NOMO-1 treated with dmso at 0.1 percent for 144 hours (cell line): ENCODE data around the gene DENND1A.

Experiments used
- DNase-seq: peaks from one replicate; lab custom pipeline; 2025; ENCODE audit not compliant: unreplicated experiment; lab: John Stamatoyannopoulos, UW

The DENND1A gene

GRCh38 chr9:123776708-123777537 lies 153.0 kb downstream of the DENND1A start:
- DNase-seq, result no peak

GRCh38 chr9:123775289-123776284 lies 154.3 kb downstream of the DENND1A start:
- DNase-seq, result no peak

DNA sequence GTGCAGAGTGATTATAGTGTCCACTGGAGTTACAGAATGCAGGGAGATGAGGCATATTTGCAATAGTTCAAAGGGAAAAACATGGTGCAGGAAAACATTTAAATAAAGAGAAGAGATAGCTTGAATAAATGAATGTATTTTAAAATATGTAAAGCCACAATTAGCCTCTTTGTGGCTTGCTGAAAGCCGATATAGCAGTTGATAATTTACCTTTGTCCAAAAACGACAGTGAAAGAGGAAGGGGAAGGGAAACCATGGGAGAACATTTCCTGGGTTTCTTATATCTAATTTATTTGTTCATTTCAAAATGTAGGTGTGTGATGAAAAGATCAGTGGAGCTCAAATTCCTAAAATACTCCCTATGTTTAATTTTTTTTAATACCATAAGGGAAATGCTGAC lies 156.1 kb downstream of the DENND1A start:
- DNase-seq, result no peak

GRCh38 chr9:123772967-123773366 lies 157.0 kb downstream of the DENND1A start:
- DNase-seq, result no peak

DNA sequence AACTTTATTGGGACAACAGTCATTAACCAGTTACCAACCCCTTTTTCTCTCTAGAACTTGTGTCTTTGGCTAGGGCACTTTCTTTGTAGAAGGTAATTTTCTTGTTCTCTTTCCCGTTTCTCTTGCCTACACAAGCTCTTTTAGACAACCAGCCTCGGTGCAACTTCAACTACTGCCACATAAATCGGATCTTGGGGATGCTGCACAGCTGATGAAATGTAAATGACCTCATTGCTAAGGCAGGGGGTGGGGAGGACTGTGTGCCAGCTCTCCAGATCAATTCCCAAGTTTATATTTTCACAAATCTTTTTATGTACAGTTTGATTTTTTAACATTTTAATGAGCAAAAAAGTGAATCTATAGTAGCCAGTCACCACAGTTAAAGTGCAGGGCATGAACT lies 157.6 kb downstream of the DENND1A start:
- DNase-seq, result no peak

DNA sequence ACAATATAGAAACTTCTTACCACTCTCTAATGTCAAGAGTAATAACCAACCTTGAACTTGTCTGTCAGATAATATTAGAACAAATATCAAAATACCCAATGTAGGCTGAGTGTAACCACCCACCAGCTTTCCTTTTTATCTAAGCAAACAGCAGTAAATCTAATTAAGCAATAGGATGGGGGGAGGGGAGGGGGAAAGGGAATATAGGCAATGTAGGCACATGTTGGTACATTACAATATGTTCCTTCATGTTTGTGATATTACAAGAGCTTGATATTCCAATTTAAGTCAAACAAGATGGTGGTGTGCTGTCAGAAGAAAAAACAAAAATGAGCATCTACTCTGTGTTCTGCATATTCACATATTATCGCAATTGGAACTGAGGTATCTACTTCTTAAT lies 158.2 kb downstream of the DENND1A start:
- no peak for DNase-seq

DNA sequence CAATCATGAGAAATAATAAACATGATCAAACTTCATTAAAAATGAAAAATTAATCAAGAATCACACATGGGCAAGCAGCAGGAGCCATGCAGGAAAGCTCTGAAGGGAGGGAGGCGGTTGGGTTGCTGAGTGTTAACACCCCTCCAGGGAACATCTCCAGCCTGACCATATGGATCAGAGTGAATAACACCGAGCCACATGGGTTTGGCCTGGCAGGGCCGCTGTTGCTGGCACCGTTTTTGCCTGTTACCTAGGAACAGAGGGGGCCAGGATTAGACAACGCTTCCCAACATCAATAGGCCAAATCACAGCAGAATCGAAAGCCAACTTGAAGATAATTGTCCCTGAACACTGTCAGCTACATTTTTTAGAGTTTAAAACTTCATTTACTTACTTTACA lies 160.2 kb downstream of the DENND1A start:
- no peak for DNase-seq

DNA sequence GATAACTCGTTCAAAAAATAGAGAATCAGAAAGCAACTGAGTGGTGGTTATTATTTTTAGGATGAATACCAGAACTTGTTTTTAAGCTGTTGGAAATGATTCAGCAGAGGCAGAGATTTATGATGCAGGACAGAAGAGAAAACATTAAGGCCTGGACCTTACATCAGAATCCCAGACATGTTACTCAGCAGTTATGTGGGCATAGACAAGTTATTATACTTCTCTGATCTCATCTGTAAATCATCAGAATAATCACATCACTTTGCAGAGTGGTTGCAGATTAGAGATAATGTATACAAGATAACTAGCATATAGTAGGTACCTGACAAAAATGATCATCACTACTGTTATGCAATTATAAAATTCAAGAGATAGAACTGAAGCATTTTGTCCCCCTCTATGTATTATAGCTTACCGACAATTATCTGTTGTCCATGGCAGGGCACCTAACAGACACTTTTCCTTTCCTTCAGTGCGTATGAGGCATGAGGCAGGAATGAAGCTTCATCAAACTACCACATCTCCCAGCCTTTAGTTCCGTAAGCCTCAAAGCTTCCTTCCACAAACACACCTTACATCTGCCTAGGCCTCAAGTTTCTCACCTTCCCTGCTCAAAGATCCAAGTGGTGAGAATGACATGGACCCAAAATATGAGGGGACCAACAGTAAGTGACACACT lies 165.9 kb downstream of the DENND1A start:
- no peak for DNase-seq

- DNase-seq, result no peak
Measured at GRCh38 chr9:123761905-123762605, 167.9 kb downstream of the DENND1A start.

DNA sequence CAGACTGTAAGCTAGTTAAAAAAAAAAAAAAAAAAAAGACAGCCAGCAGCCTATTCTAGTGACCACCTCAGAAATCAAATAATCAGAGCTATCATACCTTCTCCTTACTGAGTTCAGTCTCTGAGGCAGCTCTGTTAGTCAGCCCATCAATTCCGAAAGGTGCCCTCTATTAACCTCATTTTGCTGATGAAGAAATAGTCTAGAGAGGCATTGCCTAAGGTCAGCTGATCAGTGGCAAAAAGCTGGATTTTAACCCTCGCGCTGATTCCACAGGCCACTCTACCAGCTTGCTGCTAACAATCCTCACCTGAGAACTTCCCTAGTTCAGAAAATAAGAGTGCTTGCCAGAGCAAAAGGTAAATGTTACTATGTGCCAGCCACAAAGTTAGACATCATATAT lies 172.0 kb downstream of the DENND1A start:
- DNase-seq, result no peak

GRCh38 chr9:123757547-123757946 lies 172.4 kb downstream of the DENND1A start:
- DNase-seq, result no peak

GRCh38 chr9:123756484-123757106 lies 173.3 kb downstream of the DENND1A start:
- DNase-seq, result no peak

DNA sequence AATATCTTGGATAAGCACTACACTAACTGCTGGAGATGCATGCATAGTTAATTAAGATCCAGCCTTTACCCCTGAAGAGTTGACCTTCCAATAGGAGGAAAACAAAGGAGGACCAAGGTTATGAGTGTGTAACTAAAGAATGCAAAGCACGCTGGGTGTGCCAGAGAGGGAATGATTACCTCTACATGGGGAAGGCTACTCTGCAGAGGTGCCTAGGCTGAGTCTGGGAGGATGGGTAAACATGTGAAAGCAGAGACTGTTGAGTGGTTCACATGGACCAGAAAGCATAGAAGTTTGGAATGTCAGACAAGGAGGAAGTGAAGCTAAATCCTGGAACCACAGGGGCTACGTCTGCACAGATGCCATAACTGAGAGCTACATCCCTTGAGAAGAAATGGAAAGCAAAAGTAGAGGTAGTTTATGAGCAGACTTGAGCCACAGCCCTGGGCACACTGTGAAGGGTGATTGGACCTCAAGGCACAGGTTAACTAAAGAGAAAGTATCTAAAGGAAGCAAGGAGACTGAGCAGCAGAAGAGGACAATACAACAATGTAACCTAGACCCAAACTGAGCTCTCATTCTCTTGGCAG lies 176.2 kb downstream of the DENND1A start:
- DNase-seq, result no peak

DNA sequence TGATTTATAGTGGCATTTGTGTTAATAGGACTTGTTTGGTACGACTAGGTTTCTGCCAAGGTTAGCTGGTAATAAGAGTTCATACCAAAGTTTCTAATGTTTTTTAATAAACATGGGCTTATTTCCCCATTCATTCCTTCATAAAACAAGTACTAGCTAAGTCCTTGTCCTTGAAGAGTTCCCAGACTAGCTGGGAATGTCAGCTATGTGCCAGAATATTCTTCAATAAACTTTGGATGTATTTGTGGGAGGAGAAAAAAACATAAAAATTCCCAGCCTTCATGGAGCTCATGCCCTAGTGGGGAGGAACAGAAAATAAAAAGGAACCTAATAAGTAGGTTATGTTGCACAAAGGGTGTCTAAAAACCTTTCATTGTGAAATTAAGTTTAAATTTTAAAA lies 176.9 kb downstream of the DENND1A start:
- DNase-seq, result no peak

DNA sequence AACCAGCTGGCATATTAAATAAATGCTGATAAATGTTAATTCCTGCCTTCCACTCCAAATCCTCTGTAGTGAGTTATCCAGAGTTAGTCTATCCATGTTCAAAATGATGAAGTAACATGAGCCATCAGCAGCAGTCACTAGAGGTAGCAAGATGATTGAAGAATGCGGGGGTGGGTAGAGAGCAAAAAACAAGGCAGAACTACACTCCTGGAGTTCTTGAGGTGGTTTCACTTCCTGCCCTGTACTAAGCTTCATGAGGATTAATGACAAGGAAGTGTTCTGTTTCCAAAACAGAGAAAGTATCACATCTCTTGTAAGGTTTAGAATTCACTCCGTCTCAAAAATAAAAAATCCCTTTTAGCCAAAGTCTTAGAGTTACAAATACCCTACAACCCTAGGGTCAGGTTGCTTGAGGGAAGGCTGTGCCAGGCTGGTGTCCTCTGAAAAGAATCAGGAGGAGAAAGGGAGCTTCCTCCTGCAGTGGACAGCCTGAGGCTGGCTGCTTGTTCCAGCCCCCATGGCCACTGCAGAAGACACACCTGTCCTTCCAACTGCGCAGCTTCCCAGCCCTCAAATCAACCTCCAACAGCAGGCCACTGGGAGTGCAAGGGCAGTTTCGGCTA lies 180.2 kb downstream of the DENND1A start:
- peak; percentile 90 for DNase-seq

- DNase-seq, result no peak
Measured at GRCh38 chr9:123746765-123747164, 183.2 kb downstream of the DENND1A start.

GRCh38 chr9:123745933-123746332 lies 184.0 kb downstream of the DENND1A start:
- DNase-seq, result no peak

GRCh38 chr9:123745451-123745850 lies 184.5 kb downstream of the DENND1A start:
- DNase-seq, result no peak

- no peak for DNase-seq
Measured at GRCh38 chr9:123743737-123744136, 186.2 kb downstream of the DENND1A start.
